Measurements from ENCODE around the gene PUS10.
A peak's percentile ranks its signal among the peaks of the same experiment; 100 is the strongest.

GRCh38 chr2:60998628-60999545 lies 19.2 kb downstream of the PUS10 start:
- TF ChIP-seq CTCF (IDR thresholded peaks at IDR 0.05): peak; percentile 40 to 74 (median 67)
- TF ChIP-seq POLR2A (IDR thresholded peaks at IDR 0.05): no peak
